Glutamatergic neuron (in vitro differentiated cells): ENCODE data around the gene PCED1B. TPM values are rescaled to one million over a fixed set of nuclear protein-coding genes. Genes with fewer than 3 reads are reported as not detected.
"Not testable (repeated sequence)": the region's sequence is repeated elsewhere in the genome, so short reads cannot be mapped to it uniquely, and the experiment has no call there.

Experiments
- DNase-seq: peaks from one replicate; pipeline ENCODE4 v3.0.0; 2022
- H3K27ac Mint-ChIP-seq: one replicate; pipeline ENCODE4 v1.8.0; 2020; ENCODE audit warnings: mild to moderate bottlenecking, mixed read lengths, inconsistent platforms; ENCODE audit not compliant: unreplicated experiment
- H3K27me3 Mint-ChIP-seq: one replicate; pipeline ENCODE4 v1.8.0; 2020; ENCODE audit warnings: mild to moderate bottlenecking, moderate library complexity, mixed read lengths, inconsistent platforms; ENCODE audit not compliant: unreplicated experiment
- H3K36me3 Mint-ChIP-seq: one replicate; pipeline ENCODE4 v1.8.0; 2020; ENCODE audit warnings: mild to moderate bottlenecking, mixed read lengths, inconsistent platforms; ENCODE audit not compliant: unreplicated experiment
- H3K4me1 Mint-ChIP-seq: one replicate; pipeline ENCODE4 v1.8.0; 2020; ENCODE audit warnings: mild to moderate bottlenecking, low read depth, mixed read lengths, inconsistent platforms; ENCODE audit not compliant: unreplicated experiment
- H3K4me3 Mint-ChIP-seq: one replicate; pipeline ENCODE4 v1.8.0; 2020; ENCODE audit warnings: mild to moderate bottlenecking, mixed read lengths, inconsistent platforms; ENCODE audit not compliant: unreplicated experiment
- H3K9me3 Mint-ChIP-seq: one replicate; pipeline ENCODE4 v1.8.0; 2020; ENCODE audit warnings: mild to moderate bottlenecking, moderate library complexity, mixed read lengths, inconsistent platforms; ENCODE audit not compliant: unreplicated experiment
- CTCF ChIP-seq: fragments of 200-600 bp; sonication (generic); IDR thresholded peaks from one replicate; pipeline ENCODE4 v1.5.0; 2021; ENCODE audit not compliant: partially characterized antibody, unreplicated experiment
- total RNA-seq: library from RNA; stranded (reverse); fragmentation: NEBNext Ultra II Directional; extraction: Animal tissue kit (Norgen Biotek cat#: 25700); gene quantifications from one replicate; pipeline ENCODE4 v1.2.1, GENCODE V29; 2021; ENCODE audit not compliant: unreplicated experiment

Gene PCED1B
- total RNA-seq, 1 donor from 2014 or later = 0.27 TPM

- DNase-seq = no peak
- Mint-ChIP-seq H3K4me3 (no peak overlapping the region), H3K27me3 (peaks cover 2% of the 10 kb centered on the region), H3K4me1 (no peaks in the 10 kb centered on the region), H3K27ac (no peak overlapping the region), H3K9me3 (no peaks in the 10 kb centered on the region), H3K36me3 (no peaks in the 10 kb centered on the region)
- no peak for TF ChIP-seq CTCF
Observed at GRCh38 chr12:47276621-47277309, 197.3 kb downstream of the PCED1B start.

GRCh38 chr12:47277972-47278448, 198.6 kb downstream of the PCED1B start:
- H3K4me3 Mint-ChIP-seq = no peak overlapping the region
- no peak for TF ChIP-seq CTCF
- no peaks in the 10 kb centered on the region for H3K27me3 Mint-ChIP-seq
- no peaks in the 10 kb centered on the region for H3K9me3 Mint-ChIP-seq
- no peak for DNase-seq
- peaks cover 3% of the 10 kb centered on the region for H3K4me1 Mint-ChIP-seq
- H3K27ac Mint-ChIP-seq = no peak overlapping the region
- H3K36me3 Mint-ChIP-seq = no peaks in the 10 kb centered on the region

- H3K36me3 Mint-ChIP-seq, H3K27ac Mint-ChIP-seq, H3K4me3 Mint-ChIP-seq, H3K4me1 Mint-ChIP-seq, DNase-seq, H3K9me3 Mint-ChIP-seq, H3K27me3 Mint-ChIP-seq: not testable (repeated sequence)
Observed at GRCh38 chr12:47279758-47280157, 200.3 kb downstream of the PCED1B start.

GRCh38 chr12:47280543-47281300, 201.3 kb downstream of the PCED1B start:
- H3K36me3 Mint-ChIP-seq = no peaks in the 10 kb centered on the region

GRCh38 chr12:47281667-47282171, 202.3 kb downstream of the PCED1B start:
- no peaks in the 10 kb centered on the region for H3K9me3 Mint-ChIP-seq
- no peak overlapping the region for H3K4me3 Mint-ChIP-seq
- H3K4me1 Mint-ChIP-seq = peaks cover 3% of the 10 kb centered on the region
- DNase-seq = no peak
- H3K36me3 Mint-ChIP-seq = no peaks in the 10 kb centered on the region
- no peak for TF ChIP-seq CTCF
- H3K27ac Mint-ChIP-seq = no peak overlapping the region
- no peaks in the 10 kb centered on the region for H3K27me3 Mint-ChIP-seq

More at GRCh38 chr12:47280543-47281300, 201.3 kb downstream of the PCED1B start:
- no peak overlapping the region for H3K4me3 Mint-ChIP-seq
- H3K9me3 Mint-ChIP-seq = no peaks in the 10 kb centered on the region
- H3K4me1 Mint-ChIP-seq = peaks cover 3% of the 10 kb centered on the region
- no peak for DNase-seq
- H3K27me3 Mint-ChIP-seq = no peaks in the 10 kb centered on the region
- TF ChIP-seq CTCF = no peak
- no peak overlapping the region for H3K27ac Mint-ChIP-seq
